Sigmoid colon (tissue), 7 donors: ENCODE results near the gene OLFM1. TPM values are rescaled to one million over a fixed set of nuclear protein-coding genes. Genes with fewer than 3 reads are reported as not detected.

ENCODE experiments used
- DNase-seq: peaks from one replicate; pipeline ENCODE4 v3.0.0-alpha.2; 2019
- H3K27ac ChIP-seq, 4 donors: fragments of 200-600 bp; sonication (generic); one replicate each; pipeline ENCODE4 v1.5.1; 2016 to 2019; ENCODE audit warnings: mild to moderate bottlenecking in 1 of 4
- H3K27me3 ChIP-seq, 3 donors: fragments of 200-600 bp; sonication (generic); one replicate each; pipeline ENCODE4 v1.5.1; 2019; ENCODE audit warnings: mild to moderate bottlenecking in 1 of 3
- H3K36me3 ChIP-seq, 4 donors: fragments of 200-600 bp; sonication (generic); one replicate each; pipeline ENCODE4 v1.5.1; 2016 to 2019
- H3K4me1 ChIP-seq, 4 donors: fragments of 200-600 bp; sonication (generic); one replicate each; pipeline ENCODE4 v1.5.1; 2017 to 2019
- H3K4me3 ChIP-seq, 4 donors: fragments of 200-600 bp; sonication (generic); one replicate each; pipeline ENCODE4 v1.5.1; 2017 to 2019; ENCODE audit warnings: mild to moderate bottlenecking in 2 of 4, moderate library complexity in 1 of 4
- H3K9me3 ChIP-seq, 4 donors: fragments of 200-600 bp in 3 of 4; sonication (generic) in 3 of 4; one replicate each; pipeline versions ENCODE4 v1.5.1 to v1.6.1; 2013 to 2019
- CTCF ChIP-seq, 4 experiments: fragments of 450-650 bp in 3 of 4; fragments of 200-600 bp in 1 of 4; IDR thresholded peaks; one replicate each; pipeline ENCODE4 v1.5.1; 2016 to 2019; ENCODE audit warnings: antibody characterized with exemption in 4 of 4, mild to moderate bottlenecking in 3 of 4, moderate library complexity in 2 of 4
- EP300 ChIP-seq, 4 donors: sonication (generic); formaldehyde crosslinking; IDR thresholded peaks; one replicate each; pipeline ENCODE4 v1.6.1; 2017; ENCODE audit warnings: antibody characterized with exemption in 4 of 4
- POLR2A ChIP-seq, 2 donors: fragments of 450-650 bp; IDR thresholded peaks; one replicate each; pipeline ENCODE4 v1.6.1; 2016; ENCODE audit warnings: antibody characterized with exemption in 2 of 2, mild to moderate bottlenecking in 2 of 2, moderate library complexity in 2 of 2
- POLR2AphosphoS5 ChIP-seq, 4 donors: sonication (generic); formaldehyde crosslinking; IDR thresholded peaks; one replicate each; pipeline ENCODE4 v1.6.1; 2017; ENCODE audit warnings: antibody characterized with exemption in 4 of 4
- WGBS, 2 donors: extraction: QIAGEN DNeasy Blood & Tissue Kit; methylation state at CpG; one replicate each; pipeline ENCODE4 v1.1.7; 2013; 5-methylcytosine and 5-hydroxymethylcytosine counted together
- intact Hi-C: fragments of 100-400 bp; cut with DNase I; formaldehyde crosslinking; loops from one replicate; pipeline ENCODE4 v1.15.1; 2023
- polyA plus RNA-seq, 3 donors: library from polyadenylated mRNA; stranded (reverse); fragments of 200-250 nt; gene quantifications; one replicate each; pipeline ENCODE4 v1.2.3, GENCODE V29; 2013
- total RNA-seq, 4 donors: library from RNA; depleted of rRNA; stranded (reverse); fragments of >200 nt; gene quantifications; one replicate each; pipeline ENCODE4 v1.1.0, GENCODE V29; 2016
- donor health status: healthy with polysubstance abuse.
- donor health status: Bipolar disorder and iron deficiency.
- donor health status: healthy.

Gene OLFM1
- total and polyA plus RNA-seq, 7 donors: 1.2 to 19.3 (median 13.6) TPM

- Histone ChIP-seq H3K27ac (no peak overlapping the region), H3K36me3 (no peaks in the 10 kb centered on the region), H3K9me3 (no peaks in the 10 kb centered on the region), H3K27me3 (peaks cover 0 to 15% (median 0%) of the 10 kb centered on the region in 3 donors), H3K4me3 (no peak overlapping the region), H3K4me1 (no peaks in the 10 kb centered on the region)
- DNase-seq: peak; percentile 27
- intact Hi-C loops: no loop called here
- TF ChIP-seq EP300 (IDR thresholded peaks at IDR 0.05) (no peak), CTCF (IDR thresholded peaks at IDR 0.05) (no peak), POLR2A (IDR thresholded peaks at IDR 0.05) (no peak), POLR2AphosphoS5 (IDR thresholded peaks at IDR 0.05) (no peak)
- WGBS, 2 donors: 51 to 73% methylated on average over 9 of the region's 9 CpGs
Measured at GRCh38 chr9:135039916-135040645, 47.4 kb upstream of the OLFM1 start.

GRCh38 chr9:135040892-135041291, 46.6 kb upstream of the OLFM1 start:
- Histone ChIP-seq H3K27me3 (peaks cover 0 to 15% (median 0%) of the 10 kb centered on the region in 3 donors), H3K4me3 (no peak overlapping the region), H3K4me1 (no peaks in the 10 kb centered on the region), H3K9me3 (no peaks in the 10 kb centered on the region), H3K36me3 (no peaks in the 10 kb centered on the region), H3K27ac (no peak overlapping the region)
- TF ChIP-seq POLR2AphosphoS5 (IDR thresholded peaks at IDR 0.05) (no peak), EP300 (IDR thresholded peaks at IDR 0.05) (no peak), POLR2A (IDR thresholded peaks at IDR 0.05) (no peak), CTCF (IDR thresholded peaks at IDR 0.05) (no peak)
- peak; percentile 18 for DNase-seq
- WGBS, 2 donors: 70 to 89% methylated on average over 16 of the region's 16 CpGs
- intact Hi-C loops: no loop called here

- DNase-seq: peak; percentile 5
- 78 to 81% methylated on average over 11 of the region's 11 CpGs for WGBS, 2 donors
- peaks cover 0 to 15% (median 0%) of the 10 kb centered on the region in 3 donors for H3K27me3 ChIP-seq
- no peaks in the 10 kb centered on the region for H3K36me3 ChIP-seq
- intact Hi-C loops: no loop called here
- no peak for TF ChIP-seq POLR2A (IDR thresholded peaks at IDR 0.05)
- TF ChIP-seq EP300 (IDR thresholded peaks at IDR 0.05): no peak
- no peak for TF ChIP-seq CTCF (IDR thresholded peaks at IDR 0.05)
- TF ChIP-seq POLR2AphosphoS5 (IDR thresholded peaks at IDR 0.05): no peak
- no peaks in the 10 kb centered on the region for H3K9me3 ChIP-seq
- H3K4me3 ChIP-seq: no peak overlapping the region
- H3K4me1 ChIP-seq: no peaks in the 10 kb centered on the region
- H3K27ac ChIP-seq: no peak overlapping the region
Measured at GRCh38 chr9:135043345-135043744, 44.1 kb upstream of the OLFM1 start.

GRCh38 chr9:135045264-135045927, 42.1 kb upstream of the OLFM1 start:
- no peaks in the 10 kb centered on the region for H3K36me3 ChIP-seq
- peaks cover 0 to 13% (median 0%) of the 10 kb centered on the region in 3 donors for H3K27me3 ChIP-seq
- H3K9me3 ChIP-seq: no peaks in the 10 kb centered on the region
- H3K27ac ChIP-seq: no peak overlapping the region
- intact Hi-C loops: no loop called here
- WGBS, 2 donors: 81 to 91% methylated on average over 25 of the region's 25 CpGs
- H3K4me1 ChIP-seq: no peaks in the 10 kb centered on the region
- no peak overlapping the region for H3K4me3 ChIP-seq
- TF ChIP-seq POLR2A (IDR thresholded peaks at IDR 0.05) (no peak), EP300 (IDR thresholded peaks at IDR 0.05) (no peak), POLR2AphosphoS5 (IDR thresholded peaks at IDR 0.05) (no peak), CTCF (IDR thresholded peaks at IDR 0.05) (no peak)
- DNase-seq: peak; percentile 48
